ENCODE results near the gene CSMD2.

The CSMD2 gene

GRCh38 chr1:33928251-33928650 lies 236.8 kb downstream of the CSMD2 start:
- Histone ChIP-seq H3K9ac (ENCODE audit: low read depth, low read length) (no peak overlapping the region), H3K9me3 (ENCODE audit: insufficient read depth, low read length, severe bottlenecking) (no peaks in the 10 kb centered on the region), H3K4me3 (ENCODE audit: low read depth in 1 of 2, low read length in 2 of 2) (no peak overlapping the region), H3K27me3 (ENCODE audit: insufficient read depth, low read length, poor library complexity) (no peaks in the 10 kb centered on the region), H2AFZ (ENCODE audit: low read depth, low read length) (no peak overlapping the region), H3K36me3 (ENCODE audit: insufficient read depth, low read length) (no peaks in the 10 kb centered on the region), H3K27ac (ENCODE audit: low read length) (no peak overlapping the region), H3K4me1 (ENCODE audit: insufficient read depth, low read length) (no peaks in the 10 kb centered on the region), H3K79me2 (ENCODE audit: insufficient read depth, low read length) (no peaks in the 10 kb centered on the region), H4K20me1 (ENCODE audit: insufficient read depth, low read length) (no peaks in the 10 kb centered on the region), H3K4me2 (ENCODE audit: insufficient read depth, low read length) (no peak overlapping the region)
- TF ChIP-seq EZH2 (IDR thresholded peaks at IDR 0.05; ENCODE audit: borderline replicate concordance, low read depth, low read length, severe bottlenecking), result no peak
- no peak for ATAC-seq (ENCODE audit: insufficient read depth, low read depth)
- DNase-seq, result no peak

- Histone ChIP-seq H3K9me3 (ENCODE audit: insufficient read depth, low read length, severe bottlenecking) (no peaks in the 10 kb centered on the region), H3K4me3 (ENCODE audit: low read depth in 1 of 2, low read length in 2 of 2) (no peak overlapping the region), H3K27ac (ENCODE audit: low read length) (no peak overlapping the region), H3K79me2 (ENCODE audit: insufficient read depth, low read length) (no peaks in the 10 kb centered on the region), H3K4me2 (ENCODE audit: insufficient read depth, low read length) (no peak overlapping the region), H3K4me1 (ENCODE audit: insufficient read depth, low read length) (no peaks in the 10 kb centered on the region), H4K20me1 (ENCODE audit: insufficient read depth, low read length) (no peaks in the 10 kb centered on the region), H3K9ac (ENCODE audit: low read depth, low read length) (no peak overlapping the region), H3K36me3 (ENCODE audit: insufficient read depth, low read length) (no peaks in the 10 kb centered on the region), H3K27me3 (ENCODE audit: insufficient read depth, low read length, poor library complexity) (no peaks in the 10 kb centered on the region), H2AFZ (ENCODE audit: low read depth, low read length) (no peak overlapping the region)
- TF ChIP-seq CTCF (IDR thresholded peaks at IDR 0.05; ENCODE audit: borderline replicate concordance, extremely low read depth, low read length, poor library complexity, severe bottlenecking) (no peak), EZH2 (IDR thresholded peaks at IDR 0.05; ENCODE audit: borderline replicate concordance, low read depth, low read length, severe bottlenecking) (no peak)
- DNase-seq, result no peak
- ATAC-seq (ENCODE audit: insufficient read depth, low read depth), result no peak
Observed at GRCh38 chr1:33927721-33928120, 237.3 kb downstream of the CSMD2 start.

GRCh38 chr1:33925586-33925985 lies 239.4 kb downstream of the CSMD2 start:
- ATAC-seq (ENCODE audit: insufficient read depth, low read depth), result no peak
- Histone ChIP-seq H3K9ac (ENCODE audit: low read depth, low read length) (no peak overlapping the region), H3K9me3 (ENCODE audit: insufficient read depth, low read length, severe bottlenecking) (no peaks in the 10 kb centered on the region), H4K20me1 (ENCODE audit: insufficient read depth, low read length) (no peaks in the 10 kb centered on the region), H3K27ac (ENCODE audit: low read length) (no peak overlapping the region), H2AFZ (ENCODE audit: low read depth, low read length) (no peak overlapping the region), H3K79me2 (ENCODE audit: insufficient read depth, low read length) (no peaks in the 10 kb centered on the region), H3K27me3 (ENCODE audit: insufficient read depth, low read length, poor library complexity) (no peaks in the 10 kb centered on the region), H3K4me2 (ENCODE audit: insufficient read depth, low read length) (no peak overlapping the region), H3K4me3 (ENCODE audit: low read depth in 1 of 2, low read length in 2 of 2) (no peak overlapping the region), H3K4me1 (ENCODE audit: insufficient read depth, low read length) (no peaks in the 10 kb centered on the region), H3K36me3 (ENCODE audit: insufficient read depth, low read length) (no peaks in the 10 kb centered on the region)
- no peak for DNase-seq
- TF ChIP-seq CTCF (IDR thresholded peaks at IDR 0.05; ENCODE audit: borderline replicate concordance, extremely low read depth, low read length, poor library complexity, severe bottlenecking) (no peak), EZH2 (IDR thresholded peaks at IDR 0.05; ENCODE audit: borderline replicate concordance, low read depth, low read length, severe bottlenecking) (no peak)

- H3K4me3 ChIP-seq (ENCODE audit: low read depth in 1 of 2, low read length in 2 of 2), result no peak overlapping the region
- H4K20me1 ChIP-seq (ENCODE audit: insufficient read depth, low read length), result no peaks in the 10 kb centered on the region
- ATAC-seq (ENCODE audit: insufficient read depth, low read depth) (no peak), DNase-seq (no peak)
- H2AFZ ChIP-seq (ENCODE audit: low read depth, low read length), result no peak overlapping the region
- H3K79me2 ChIP-seq (ENCODE audit: insufficient read depth, low read length), result no peaks in the 10 kb centered on the region
- H3K27ac ChIP-seq (ENCODE audit: low read length), result no peak overlapping the region
- no peaks in the 10 kb centered on the region for H3K36me3 ChIP-seq (ENCODE audit: insufficient read depth, low read length)
- H3K4me1 ChIP-seq (ENCODE audit: insufficient read depth, low read length), result no peaks in the 10 kb centered on the region
- TF ChIP-seq EZH2 (IDR thresholded peaks at IDR 0.05; ENCODE audit: borderline replicate concordance, low read depth, low read length, severe bottlenecking) (no peak), CTCF (IDR thresholded peaks at IDR 0.05; ENCODE audit: borderline replicate concordance, extremely low read depth, low read length, poor library complexity, severe bottlenecking) (no peak)
- H3K9me3 ChIP-seq (ENCODE audit: insufficient read depth, low read length, severe bottlenecking), result no peaks in the 10 kb centered on the region
- no peak overlapping the region for H3K9ac ChIP-seq (ENCODE audit: low read depth, low read length)
- no peak overlapping the region for H3K4me2 ChIP-seq (ENCODE audit: insufficient read depth, low read length)
- no peaks in the 10 kb centered on the region for H3K27me3 ChIP-seq (ENCODE audit: insufficient read depth, low read length, poor library complexity)
Observed at GRCh38 chr1:33921281-33921680, 243.7 kb downstream of the CSMD2 start.
